ENCODE measurements around the gene KLC3.

KLC3 gene

DNA sequence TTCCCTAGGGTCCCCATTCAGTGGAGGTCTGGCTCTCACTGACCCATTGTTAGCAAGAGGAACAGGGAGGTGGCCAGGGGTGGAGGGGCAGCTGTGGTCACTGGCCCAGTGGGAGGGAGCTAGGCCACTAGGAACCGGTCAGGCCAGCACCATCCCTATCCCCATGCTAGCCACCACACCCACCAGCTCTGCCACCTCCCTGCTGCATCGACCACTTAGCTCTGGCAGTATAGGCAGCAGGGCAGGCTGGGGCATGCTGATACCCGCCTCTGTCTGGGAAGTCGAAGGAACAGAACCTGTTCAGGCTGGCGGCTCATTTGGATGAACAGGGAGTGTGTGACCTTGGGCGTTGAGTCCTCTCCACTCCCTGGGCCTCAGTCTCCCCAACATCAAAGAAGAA, 59.6 kb downstream of the KLC3 start:
- H3K36me3 Mint-ChIP-seq (ENCODE audit: low read depth), result no peaks in the 10 kb centered on the region
- H3K9me3 Mint-ChIP-seq, result no peaks in the 10 kb centered on the region
- no peak overlapping the region for H3K4me3 Mint-ChIP-seq
- H3K27ac Mint-ChIP-seq, result no peak overlapping the region
- peaks cover 73% of the 10 kb centered on the region for H3K27me3 Mint-ChIP-seq
- DNase-seq, result no peak
- H3K4me1 Mint-ChIP-seq (ENCODE audit: low read depth), result peaks cover 30% of the 10 kb centered on the region

Measured in activated T-cell treated with anti-CD3 and anti-CD28 coated beads, Interleukin-2, amount 50 U/mL, for 24 hours (primary cell).